GM21723 (cell line): ENCODE measurements around the gene RPS29.
"Not testable (repeated sequence)": the region's sequence is repeated elsewhere in the genome, so short reads cannot be mapped to it uniquely, and the experiment has no call there.

Experiments
- ATAC-seq: cut with Tn5 transposase; IDR thresholded peaks from one replicate; pipeline ENCODE4 v1.9.1; 2021; ENCODE audit warnings: mild to moderate bottlenecking, moderate library complexity; ENCODE audit not compliant: unreplicated experiment

RPS29 gene

DNA sequence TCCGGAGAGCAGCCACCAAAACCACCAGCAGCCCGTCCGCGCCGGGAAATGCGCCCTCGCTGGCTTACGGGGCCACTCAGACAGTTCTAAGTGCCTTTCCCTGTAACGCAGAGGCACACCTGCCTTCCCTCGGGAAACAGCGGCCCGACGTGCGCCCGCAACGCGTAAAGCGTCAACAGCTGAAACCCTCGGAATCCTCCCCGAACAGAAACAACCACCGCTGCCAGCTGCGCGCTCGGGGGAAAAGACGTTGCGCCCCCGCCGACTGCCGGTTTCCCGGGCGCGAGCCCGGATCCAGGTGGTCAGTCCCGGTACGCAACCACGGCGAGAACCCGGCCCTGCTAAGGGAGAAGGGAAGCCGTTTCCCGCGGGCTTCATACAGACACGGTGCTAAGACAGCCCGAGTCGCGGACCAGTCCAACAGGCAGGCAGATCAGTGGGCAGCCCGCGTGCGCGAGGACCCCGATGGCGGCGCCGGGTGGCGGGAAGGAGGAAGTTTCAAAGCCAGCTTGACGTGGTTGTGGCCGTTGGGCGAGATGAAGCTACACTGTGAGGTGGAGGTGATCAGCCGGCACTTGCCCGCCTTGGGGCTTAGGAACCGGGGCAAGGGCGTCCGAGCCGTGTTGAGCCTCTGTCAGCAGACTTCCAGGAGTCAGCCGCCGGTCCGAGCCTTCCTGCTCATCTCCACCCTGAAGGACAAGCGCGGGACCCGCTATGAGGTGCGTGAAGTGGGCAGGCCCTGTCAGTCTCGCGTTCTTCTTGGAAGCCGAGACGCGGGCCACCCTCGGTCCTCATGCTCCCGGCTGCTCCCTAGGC, 12.5 kb upstream of the RPS29 start, which contains the start of gene LRR1:
Gene LRR1 (plus strand): TSS at position 456 of the 816 bp plus-strand sequence. CDS start 81 bp downstream, at position 537.
- peak; percentile 51 for ATAC-seq

- no peak for ATAC-seq
Observed at GRCh38 chr14:49598189-49598484, 12.0 kb upstream of the RPS29 start.

DNA sequence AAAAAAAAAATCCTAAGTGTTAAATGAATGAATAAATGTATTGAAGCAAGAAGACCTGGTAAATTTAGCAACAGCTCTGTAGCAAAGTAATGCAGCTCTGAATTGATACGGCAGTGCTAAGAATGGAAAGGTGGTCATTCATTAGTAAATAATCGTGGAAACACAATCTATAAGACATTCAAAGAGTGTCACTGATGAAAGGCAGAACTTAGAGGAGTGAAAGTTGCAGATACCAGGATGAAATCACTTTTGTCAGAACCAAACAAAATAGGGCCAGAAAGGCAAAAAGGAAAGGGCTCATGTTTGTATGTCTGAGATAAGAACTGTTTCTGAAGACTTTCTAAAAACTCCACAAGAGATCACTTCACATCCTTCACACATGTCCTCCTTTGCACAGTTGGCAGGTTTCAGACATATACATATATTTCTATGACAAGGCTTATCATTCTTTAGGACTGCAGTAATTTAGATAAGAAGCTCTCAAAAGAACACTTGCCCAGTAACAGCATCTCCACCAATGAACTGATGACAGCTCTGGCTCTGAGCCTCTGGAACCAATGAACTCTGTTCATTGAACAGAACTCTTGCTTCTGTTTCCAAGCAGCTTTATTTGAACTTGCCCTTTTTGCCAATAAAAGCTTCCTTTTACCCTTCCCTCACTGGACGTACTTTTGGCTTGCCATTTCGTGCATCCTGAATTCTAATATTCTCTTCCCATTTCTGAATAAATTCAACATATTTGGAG, 8.3 kb upstream of the RPS29 start:
- peak; percentile 31 for ATAC-seq

DNA sequence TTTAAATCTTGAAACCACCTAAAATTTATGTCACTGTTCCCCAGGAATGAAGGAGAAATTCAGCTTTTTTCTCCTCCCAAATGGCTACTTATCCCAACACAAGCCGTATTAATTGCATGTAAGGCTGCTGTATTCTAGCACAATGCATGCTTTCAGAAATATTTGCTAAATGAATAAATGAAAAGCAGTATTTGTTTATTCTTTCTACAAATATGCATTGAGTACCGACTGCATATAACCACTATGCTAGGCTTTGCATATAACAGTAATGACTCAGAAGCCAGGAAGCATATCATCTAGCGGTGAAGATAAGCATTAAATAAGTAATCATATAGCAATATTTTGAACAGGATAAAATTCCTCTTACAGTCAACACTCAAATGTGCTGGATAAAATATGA, 6.8 kb upstream of the RPS29 start:
- peak; percentile 28 for ATAC-seq

GRCh38 chr14:49589387-49589786, 3.2 kb upstream of the RPS29 start:
- no peak for ATAC-seq

GRCh38 chr14:49586673-49587460, 687 bp upstream of the RPS29 start:
- peak; percentile 37 for ATAC-seq

DNA sequence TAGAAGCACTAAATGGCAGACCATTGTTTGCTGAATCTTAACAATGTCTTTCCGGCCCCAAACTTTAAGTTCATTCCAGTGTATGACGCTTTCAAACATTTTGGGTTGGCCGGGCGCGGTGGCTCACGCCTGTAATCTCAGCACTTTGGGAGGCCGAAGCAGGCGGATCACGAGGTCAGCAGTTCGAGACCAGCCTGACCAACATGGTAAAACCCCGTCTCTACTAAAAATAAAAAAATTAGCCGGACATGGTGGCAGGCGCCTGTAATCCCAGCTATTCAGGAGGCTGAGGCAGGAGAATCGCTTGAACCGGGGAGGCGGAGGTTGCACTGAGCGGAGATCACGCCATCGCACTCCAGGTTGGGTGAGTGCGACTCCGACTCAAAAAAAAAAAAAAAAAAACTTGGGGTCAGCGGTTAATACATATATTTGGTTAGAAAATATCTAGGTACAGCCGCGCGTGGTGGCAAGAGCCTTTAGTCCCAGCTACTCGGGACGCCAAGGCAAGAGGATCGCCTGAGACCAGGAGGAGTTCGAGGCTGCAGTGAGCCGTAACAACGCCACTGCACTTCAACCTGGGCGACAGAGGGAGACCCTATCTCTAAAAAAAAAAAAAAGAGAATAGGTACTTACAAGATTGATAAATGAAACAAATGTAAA, 1.1 kb downstream of the RPS29 start:
- not testable (repeated sequence) for ATAC-seq

DNA sequence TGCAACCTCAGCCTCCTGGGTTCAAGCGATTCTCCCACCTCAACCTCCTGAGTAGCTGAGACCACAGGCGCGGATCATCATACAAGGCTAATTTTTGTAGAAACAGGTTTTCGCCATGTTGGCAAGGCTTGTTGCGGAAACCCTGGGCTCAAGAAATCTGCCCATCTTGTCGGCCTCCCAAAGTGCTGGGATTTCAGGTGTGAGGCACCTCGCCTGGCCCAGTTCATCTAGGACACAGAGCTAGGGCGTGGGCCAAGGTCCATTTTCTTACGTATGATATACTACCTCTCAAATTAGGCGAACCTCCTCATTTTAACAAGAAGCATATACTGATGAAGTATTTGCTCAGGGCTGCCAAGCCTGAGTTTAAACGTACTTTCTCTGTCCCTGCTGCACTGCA, 2.1 kb downstream of the RPS29 start:
- ATAC-seq: no peak

GRCh38 chr14:49583629-49584028, 2.6 kb downstream of the RPS29 start:
- ATAC-seq: no peak

DNA sequence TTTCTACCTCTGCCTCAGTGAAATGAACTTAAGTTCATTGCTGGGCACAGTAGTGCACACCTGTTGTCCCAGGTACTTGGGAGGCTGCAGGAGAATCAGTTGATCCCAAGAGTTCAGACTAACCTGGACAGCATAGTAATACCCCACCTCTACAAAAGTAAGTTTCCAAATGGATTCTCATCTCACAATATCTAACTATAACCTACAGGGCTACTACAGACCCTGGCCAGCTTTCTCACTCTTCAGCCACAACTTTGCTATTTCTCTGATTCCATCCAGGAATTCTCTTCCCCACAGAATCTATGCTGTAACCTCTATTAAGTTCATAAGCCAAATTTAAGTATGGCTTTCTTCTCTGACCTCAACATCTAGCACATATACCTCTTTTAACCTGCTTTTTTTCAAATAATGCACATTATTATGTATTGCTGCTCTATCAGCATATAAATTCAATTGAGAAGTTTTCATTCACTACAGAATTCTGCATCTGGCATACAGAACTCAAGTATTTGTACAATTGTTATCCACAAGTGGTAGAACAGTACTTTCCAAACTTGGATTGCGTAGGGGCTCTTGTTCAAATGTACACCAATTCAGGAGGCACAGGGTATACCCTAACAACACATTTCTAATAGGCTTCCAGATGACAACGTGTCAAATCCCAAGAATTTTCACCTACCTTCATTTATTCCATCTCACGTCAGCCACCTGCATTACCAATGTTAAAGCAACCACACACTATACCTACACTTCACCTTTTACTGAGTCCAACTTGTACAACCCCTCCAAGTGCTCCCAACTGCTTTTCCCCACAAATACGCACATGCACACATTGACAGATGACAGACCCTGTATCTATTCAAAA, 3.8 kb downstream of the RPS29 start:
- no peak for ATAC-seq

- no peak for ATAC-seq
Observed at GRCh38 chr14:49581209-49582112, 4.7 kb downstream of the RPS29 start.

DNA sequence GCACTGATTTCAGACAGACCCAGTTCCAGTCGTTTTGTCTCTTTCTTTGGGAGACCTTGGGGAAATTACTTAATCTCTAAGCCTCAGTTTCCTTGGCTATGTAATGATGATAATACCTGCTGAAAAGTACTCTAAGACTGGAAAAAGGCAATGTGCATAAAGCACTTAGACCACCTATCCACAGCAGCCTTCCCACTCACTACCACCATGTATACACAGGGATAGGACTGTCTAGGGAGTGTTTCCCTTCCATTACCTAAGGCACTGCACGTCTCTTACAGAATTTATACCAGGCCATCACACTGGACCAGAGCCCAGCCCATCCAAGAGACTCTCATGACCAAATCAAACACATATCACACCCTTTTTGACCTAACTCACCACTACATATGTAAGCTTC, 6.3 kb downstream of the RPS29 start:
- ATAC-seq: no peak

GRCh38 chr14:49578141-49578540, 8.0 kb downstream of the RPS29 start:
- no peak for ATAC-seq

DNA sequence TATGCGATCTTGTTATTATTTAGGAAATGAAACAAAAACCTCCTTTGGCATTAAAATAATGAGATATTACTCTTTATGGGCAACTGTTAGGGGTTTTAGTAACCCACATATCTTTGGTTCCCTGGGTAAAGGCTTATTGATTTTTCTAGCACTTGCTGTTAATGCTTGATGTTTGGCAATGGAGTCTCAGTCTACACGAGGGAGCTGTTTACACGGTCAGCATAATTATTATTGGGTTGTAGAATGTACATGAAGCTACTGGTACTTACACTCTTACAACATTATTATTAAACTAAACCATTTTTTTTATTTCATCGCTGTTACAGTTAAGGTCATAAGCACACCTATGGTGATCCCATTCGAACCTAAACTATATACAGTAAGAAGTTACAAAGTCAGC, 12.1 kb downstream of the RPS29 start:
- ATAC-seq: no peak

GRCh38 chr14:49569281-49569680, 16.9 kb downstream of the RPS29 start:
- ATAC-seq: no peak

GRCh38 chr14:49566714-49567113, 19.5 kb downstream of the RPS29 start:
- no peak for ATAC-seq

DNA sequence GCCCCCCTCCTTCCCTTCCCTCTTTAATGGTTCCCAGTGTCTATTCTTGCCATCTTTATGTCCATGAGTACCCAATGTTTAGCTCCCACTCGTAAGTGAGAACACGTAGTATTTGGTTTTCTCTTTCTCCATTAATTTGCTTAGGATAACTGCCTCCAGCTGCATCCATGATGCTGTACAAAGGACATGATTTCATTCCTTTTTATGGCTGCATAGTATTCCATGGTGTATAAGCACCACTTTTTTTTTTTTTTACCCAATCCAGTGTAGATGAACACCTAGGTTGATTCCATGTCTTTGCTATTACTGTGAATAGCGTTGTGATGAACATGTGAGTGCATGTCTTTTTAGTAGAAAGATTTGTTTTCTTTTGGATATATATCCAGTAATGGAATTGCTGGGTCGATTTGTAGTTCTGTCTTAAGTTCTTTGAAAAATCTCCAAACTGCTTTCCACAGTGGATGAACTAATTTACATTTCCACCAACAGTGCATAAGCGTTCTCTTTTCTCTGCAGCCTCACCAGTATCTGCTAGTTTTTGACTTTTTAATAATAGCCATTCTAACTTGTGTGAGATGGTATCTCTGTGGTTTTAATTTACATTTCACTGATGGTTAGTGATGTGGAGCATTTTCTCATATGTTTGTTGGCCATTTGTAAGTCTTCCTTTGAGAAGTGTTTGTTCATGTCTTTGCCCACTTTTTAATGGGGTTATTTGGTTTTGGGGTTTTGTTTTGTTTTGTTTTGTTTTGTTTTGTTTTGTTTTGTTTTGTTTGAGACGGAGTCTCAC, 26.0 kb downstream of the RPS29 start:
- ATAC-seq: no peak

DNA sequence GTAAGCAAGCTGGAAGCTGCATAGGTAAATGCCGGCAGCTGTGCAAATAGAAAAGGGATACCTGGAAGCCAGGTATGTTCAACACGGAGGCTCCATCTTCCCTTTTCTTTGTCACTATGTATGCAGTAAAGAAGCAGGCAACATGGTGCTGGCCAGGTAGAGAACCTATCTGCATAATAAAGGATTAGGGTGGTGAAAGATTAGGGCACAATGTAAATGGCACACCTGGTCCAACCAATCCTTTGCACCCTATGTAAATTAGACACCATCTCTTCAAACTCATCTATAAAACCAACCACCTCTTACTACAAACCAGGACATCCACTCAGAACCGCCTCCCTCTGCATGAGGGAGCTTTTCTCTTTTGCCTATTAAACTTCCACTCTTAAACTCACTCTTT, 32.3 kb downstream of the RPS29 start:
- ATAC-seq: no peak
